NT2/D1 (cell line): ENCODE measurements around the gene WWP2.

ENCODE experiments used
- SUZ12 ChIP-seq: IDR thresholded peaks from 2 replicates; pipeline ENCODE4 v1.6.1; 2011; ENCODE audit not compliant: insufficient read length, insufficient read depth; ENCODE audit errors: extremely low read depth
- YY1 ChIP-seq: IDR thresholded peaks from 2 replicates; pipeline ENCODE4 v1.6.1; 2011; ENCODE audit not compliant: insufficient read length, insufficient read depth
- ZNF274 ChIP-seq: IDR thresholded peaks from 2 replicates; pipeline ENCODE4 v1.6.1; 2011; ENCODE audit warnings: mild to moderate bottlenecking, low read depth, low read length

GRCh38 chr16:69725480-69726312 lies 36.4 kb upstream of the WWP2 start:
- no peak for TF ChIP-seq ZNF274
- TF ChIP-seq SUZ12, result no peak
- no peak for TF ChIP-seq YY1
